Measurements from ENCODE around the gene NDC1.

The NDC1 gene

GRCh38 chr1:53729456-53730223 is 108.5 kb downstream of the NDC1 start:
- DNase-seq, result no peak

GRCh38 chr1:53728702-53729455 is 109.2 kb downstream of the NDC1 start:
- DNase-seq, result no peak

GRCh38 chr1:53728196-53728595 is 109.9 kb downstream of the NDC1 start:
- no peak for DNase-seq

GRCh38 chr1:53727461-53728092 is 110.5 kb downstream of the NDC1 start:
- DNase-seq, result no peak

- DNase-seq, result no peak
Measured at GRCh38 chr1:53726009-53726600, 112.0 kb downstream of the NDC1 start.

- DNase-seq, result no peak
Measured at GRCh38 chr1:53725238-53725689, 112.8 kb downstream of the NDC1 start.

GRCh38 chr1:53722025-53722424 is 116.1 kb downstream of the NDC1 start:
- DNase-seq, result no peak

- no peak for DNase-seq
Measured at GRCh38 chr1:53721088-53721487, 117.0 kb downstream of the NDC1 start.

GRCh38 chr1:53719469-53719868 is 118.6 kb downstream of the NDC1 start:
- no peak for DNase-seq

GRCh38 chr1:53718443-53718842 is 119.7 kb downstream of the NDC1 start:
- DNase-seq, result no peak

GRCh38 chr1:53717025-53717804 is 120.9 kb downstream of the NDC1 start:
- DNase-seq, result no peak

GRCh38 chr1:53716150-53716549 is 121.9 kb downstream of the NDC1 start:
- DNase-seq, result no peak

GRCh38 chr1:53715478-53715877 is 122.6 kb downstream of the NDC1 start:
- no peak for DNase-seq
